Keratinocyte (primary cell): ENCODE measurements around the gene CREB5. TPM values are rescaled to one million over a fixed set of nuclear protein-coding genes. Genes with fewer than 3 reads are reported as not detected.

ENCODE experiments used
- DNase-seq: peaks from one replicate; pipeline ENCODE4 v3.0.0-alpha.2; 2011; ENCODE audit warnings: low read depth, missing footprints, low spot score
- FAIRE-seq: peaks from 2 replicates; lab custom pipeline; 2011; peaks lifted over from hg19 to GRCh38; lab: Jason Lieb, UNC
- H2AFZ ChIP-seq: 2 replicates; pipeline ENCODE4 v1.6.0; 2012; ENCODE audit warnings: low read length, control low read depth, inconsistent platforms; ENCODE audit not compliant: control insufficient read depth
- H3K27ac ChIP-seq: 2 replicates; pipeline ENCODE4 v1.5.1; 2011; ENCODE audit warnings: low read length; ENCODE audit not compliant: control insufficient read depth, insufficient read depth
- H3K27me3 ChIP-seq: 3 replicates; pipeline ENCODE4 v1.6.0; 2011; ENCODE audit warnings: low read length; ENCODE audit not compliant: control insufficient read depth, insufficient read depth; ENCODE audit errors: extremely low read depth
- H3K36me3 ChIP-seq, 2 experiments: 2 replicates in 1 of 2; 3 replicates in 1 of 2; pipeline ENCODE4 v1.5.1; 2011; ENCODE audit warnings: low read length in 2 of 2, mild to moderate bottlenecking in 1 of 2; ENCODE audit not compliant: control insufficient read depth in 2 of 2, insufficient read depth in 2 of 2; ENCODE audit errors: extremely low read depth in 1 of 2
- H3K4me1 ChIP-seq: 3 replicates; pipeline ENCODE4 v1.5.1; 2011; ENCODE audit warnings: low read length; ENCODE audit not compliant: control insufficient read depth, insufficient read depth; ENCODE audit errors: extremely low read depth
- H3K4me2 ChIP-seq: 3 replicates; pipeline ENCODE4 v1.6.0; 2011; ENCODE audit warnings: low read depth, low read length; ENCODE audit not compliant: control insufficient read depth, insufficient read depth; ENCODE audit errors: extremely low read depth
- H3K4me3 ChIP-seq, 3 experiments: fragments of 200-600 bp in 1 of 3; sonication (generic) in 1 of 3; 2 replicates in 2 of 3; 3 replicates in 1 of 3; pipeline ENCODE4 v1.5.1; 2011 to 2016; ENCODE audit warnings: low read length in 3 of 3, mild to moderate bottlenecking in 3 of 3, control low read depth in 2 of 3, inconsistent platforms in 1 of 3, low read depth in 1 of 3, mixed read lengths in 1 of 3, mixed run types in 1 of 3, moderate library complexity in 1 of 3; ENCODE audit not compliant: control insufficient read depth in 2 of 3, insufficient read depth in 2 of 3; ENCODE audit errors: extremely low read depth in 1 of 3
- H3K79me2 ChIP-seq: 2 replicates; pipeline ENCODE4 v1.6.0; 2012; ENCODE audit warnings: low read length; ENCODE audit not compliant: control insufficient read depth, insufficient read depth
- H3K9ac ChIP-seq: 3 replicates; pipeline ENCODE4 v1.6.0; 2011; ENCODE audit warnings: low read length; ENCODE audit not compliant: control insufficient read depth, insufficient read depth; ENCODE audit errors: extremely low read depth
- H3K9me1 ChIP-seq: 3 replicates; pipeline ENCODE4 v1.6.0; 2011; ENCODE audit warnings: low read length; ENCODE audit not compliant: control insufficient read depth, insufficient read depth; ENCODE audit errors: extremely low read depth
- H3K9me3 ChIP-seq: 2 replicates; pipeline ENCODE4 v1.5.1; 2012; ENCODE audit warnings: low read depth, low read length; ENCODE audit not compliant: control insufficient read depth
- H4K20me1 ChIP-seq: 3 replicates; pipeline ENCODE4 v1.6.0; 2011; ENCODE audit warnings: low read length; ENCODE audit not compliant: control insufficient read depth, insufficient read depth; ENCODE audit errors: extremely low read depth
- EZH2 ChIP-seq: IDR thresholded peaks from one replicate; pipeline ENCODE4 v1.6.1; 2012; ENCODE audit warnings: inconsistent platforms, mild to moderate bottlenecking, low read length, moderate library complexity
- dilution Hi-C: fragments of 300-500 bp; cut with MboI; formaldehyde crosslinking; loops from one replicate; pipeline ENCODE4 v1.7.0; 2020; ENCODE audit warnings: low sequenced_read_pairs; ENCODE audit not compliant: extremely low pct_ligation_motif_present
- polyA plus RNA-seq, 5 experiments: library from polyadenylated mRNA; depleted of rRNA in 3 of 5; stranded (reverse) in 3 of 5; stranded (forward) in 1 of 5; unstranded in 1 of 5; fragments of >200 nt; gene quantifications; 1 replicate in 1 of 5; 2 replicates in 3 of 5; 3 replicates in 1 of 5; pipeline versions ENCODE4 v1.2.1 to v1.2.3, GENCODE V29; 2011 to 2012; ENCODE audit warnings: missing spikeins in 2 of 5, low read depth in 1 of 5, low replicate concordance in 1 of 5
- TF ChIP-seq, protein P1 (sequence below), 3 experiments: IDR thresholded peaks in 1 of 3; conservative IDR thresholded peaks in 1 of 3; optimal IDR thresholded peaks in 1 of 3; 2 replicates in 2 of 3; 3 replicates in 1 of 3; pipeline versions ENCODE3 to v1.5.1; 2011; ENCODE audit warnings: low read length in 3 of 3, mild to moderate bottlenecking in 3 of 3, moderate library complexity in 2 of 3, control low read depth in 1 of 3, inconsistent platforms in 1 of 3; ENCODE audit not compliant: insufficient read depth in 2 of 3; ENCODE audit errors: extremely low read depth in 1 of 3

The CREB5 gene
- polyA plus RNA-seq, 1 donor (not counting 4 experiments of a cell fraction or from before 2014, with no cell fraction given), result 7.9 TPM

- H3K9me3 ChIP-seq, result no peaks in the 10 kb centered on the region
- H3K4me1 ChIP-seq, result no peaks in the 10 kb centered on the region
- no peak overlapping the region for H3K27ac ChIP-seq
- H3K9me1 ChIP-seq, result no peaks in the 10 kb centered on the region
- dilution Hi-C loops, result no loop called here
- no peaks in the 10 kb centered on the region for H3K79me2 ChIP-seq
- FAIRE-seq (peak; percentile 5), DNase-seq (no peak)
- H3K9ac ChIP-seq, result no peak overlapping the region
- no peak for TF ChIP-seq EZH2
- TF ChIP-seq, protein P1, sequence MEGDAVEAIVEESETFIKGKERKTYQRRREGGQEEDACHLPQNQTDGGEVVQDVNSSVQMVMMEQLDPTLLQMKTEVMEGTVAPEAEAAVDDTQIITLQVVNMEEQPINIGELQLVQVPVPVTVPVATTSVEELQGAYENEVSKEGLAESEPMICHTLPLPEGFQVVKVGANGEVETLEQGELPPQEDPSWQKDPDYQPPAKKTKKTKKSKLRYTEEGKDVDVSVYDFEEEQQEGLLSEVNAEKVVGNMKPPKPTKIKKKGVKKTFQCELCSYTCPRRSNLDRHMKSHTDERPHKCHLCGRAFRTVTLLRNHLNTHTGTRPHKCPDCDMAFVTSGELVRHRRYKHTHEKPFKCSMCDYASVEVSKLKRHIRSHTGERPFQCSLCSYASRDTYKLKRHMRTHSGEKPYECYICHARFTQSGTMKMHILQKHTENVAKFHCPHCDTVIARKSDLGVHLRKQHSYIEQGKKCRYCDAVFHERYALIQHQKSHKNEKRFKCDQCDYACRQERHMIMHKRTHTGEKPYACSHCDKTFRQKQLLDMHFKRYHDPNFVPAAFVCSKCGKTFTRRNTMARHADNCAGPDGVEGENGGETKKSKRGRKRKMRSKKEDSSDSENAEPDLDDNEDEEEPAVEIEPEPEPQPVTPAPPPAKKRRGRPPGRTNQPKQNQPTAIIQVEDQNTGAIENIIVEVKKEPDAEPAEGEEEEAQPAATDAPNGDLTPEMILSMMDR (optimal IDR thresholded peaks at IDR 0.05 in 1 of 3, IDR thresholded peaks at IDR 0.05 in 1 of 3, conservative IDR thresholded peaks at IDR 0.05 in 1 of 3; ENCODE audit: extremely low read depth in 1 of 3, insufficient read depth in 2 of 3, low read length in 3 of 3), result no peak
- H4K20me1 ChIP-seq, result no peaks in the 10 kb centered on the region
- H3K4me2 ChIP-seq, result no peak overlapping the region
- H2AFZ ChIP-seq, result no peak overlapping the region
- no peak overlapping the region for H3K4me3 ChIP-seq
- H3K36me3 ChIP-seq, result no peaks in the 10 kb centered on the region
- H3K27me3 ChIP-seq, result peaks cover 24% of the 10 kb centered on the region
Observed at GRCh38 chr7:28470344-28470743, 58.0 kb downstream of the CREB5 start.

- TF ChIP-seq, protein P1 (optimal IDR thresholded peaks at IDR 0.05 in 1 of 3, IDR thresholded peaks at IDR 0.05 in 1 of 3, conservative IDR thresholded peaks at IDR 0.05 in 1 of 3; ENCODE audit: extremely low read depth in 1 of 3, insufficient read depth in 2 of 3, low read length in 3 of 3), result no peak
- TF ChIP-seq EZH2, result no peak
- no peak for DNase-seq
- Histone ChIP-seq H4K20me1 (no peaks in the 10 kb centered on the region), H3K36me3 (no peaks in the 10 kb centered on the region), H3K79me2 (no peaks in the 10 kb centered on the region), H3K9ac (no peak overlapping the region), H3K4me2 (no peak overlapping the region), H3K9me1 (no peaks in the 10 kb centered on the region), H3K9me3 (no peaks in the 10 kb centered on the region), H3K27me3 (peaks cover 26% of the 10 kb centered on the region), H3K4me1 (no peaks in the 10 kb centered on the region), H3K27ac (no peak overlapping the region), H3K4me3 (no peak overlapping the region), H2AFZ (no peak overlapping the region)
- dilution Hi-C loops, result no loop called here
- no peak for FAIRE-seq
Observed at GRCh38 chr7:28472332-28472731, 60.0 kb downstream of the CREB5 start.
